Pulmonary artery endothelial cell (primary cell): ENCODE measurements around the gene SLC5A1. TPM values are rescaled to one million over a fixed set of nuclear protein-coding genes. Genes with fewer than 3 reads are reported as not detected.
"Not testable (repeated sequence)": the region's sequence is repeated elsewhere in the genome, so short reads cannot be mapped to it uniquely, and the experiment has no call there.

Source experiments
- DNase-seq: peaks from one replicate; pipeline ENCODE4 v3.0.0-alpha.2; 2011; ENCODE audit warnings: low read depth, low spot score
- total RNA-seq: library from RNA; depleted of rRNA; stranded (reverse); fragments of >200 nt; gene quantifications from 2 replicates; pipeline ENCODE4 v1.2.3, GENCODE V29; 2014

The SLC5A1 gene
- total RNA-seq, 1 donor from 2014 or later: under 0.01 TPM

GRCh38 chr22:32083814-32084213 lies 40.8 kb downstream of the SLC5A1 start:
- no peak for DNase-seq

- DNase-seq: no peak
Measured at GRCh38 chr22:32088084-32088483, 45.0 kb downstream of the SLC5A1 start.

GRCh38 chr22:32097018-32097417 lies 54.0 kb downstream of the SLC5A1 start:
- no peak for DNase-seq

- DNase-seq: no peak
Measured at GRCh38 chr22:32097881-32098499, 54.9 kb downstream of the SLC5A1 start.

- no peak for DNase-seq
Measured at GRCh38 chr22:32100711-32101110, 57.6 kb downstream of the SLC5A1 start.

GRCh38 chr22:32103658-32104315 lies 60.7 kb downstream of the SLC5A1 start:
- DNase-seq: no peak

- DNase-seq: no peak
Measured at GRCh38 chr22:32106930-32107329, 63.9 kb downstream of the SLC5A1 start.

- DNase-seq: no peak
Measured at GRCh38 chr22:32112380-32112779, 69.3 kb downstream of the SLC5A1 start.

- DNase-seq: no peak
Measured at GRCh38 chr22:32119568-32120235, 76.6 kb downstream of the SLC5A1 start.

- no peak for DNase-seq
Measured at GRCh38 chr22:32120603-32121002, 77.5 kb downstream of the SLC5A1 start.

- no peak for DNase-seq
Measured at GRCh38 chr22:32122899-32123298, 79.8 kb downstream of the SLC5A1 start.

- no peak for DNase-seq
Measured at GRCh38 chr22:32123657-32124056, 80.6 kb downstream of the SLC5A1 start.

GRCh38 chr22:32127904-32128303 lies 84.8 kb downstream of the SLC5A1 start:
- no peak for DNase-seq

GRCh38 chr22:32130464-32130863 lies 87.4 kb downstream of the SLC5A1 start:
- DNase-seq: no peak

- DNase-seq: no peak
Measured at GRCh38 chr22:32132126-32132525, 89.1 kb downstream of the SLC5A1 start.

GRCh38 chr22:32132783-32133182 lies 89.7 kb downstream of the SLC5A1 start:
- DNase-seq: no peak

GRCh38 chr22:32134796-32135195 lies 91.7 kb downstream of the SLC5A1 start:
- DNase-seq: not testable (repeated sequence)

- DNase-seq: peak; percentile 5
Measured at GRCh38 chr22:32135958-32136357, 92.9 kb downstream of the SLC5A1 start.

GRCh38 chr22:32136881-32137280 lies 93.8 kb downstream of the SLC5A1 start:
- DNase-seq: not testable (repeated sequence)

- not testable (repeated sequence) for DNase-seq
Measured at GRCh38 chr22:32137731-32138324, 94.8 kb downstream of the SLC5A1 start.

- DNase-seq: not testable (repeated sequence)
Measured at GRCh38 chr22:32138576-32138975, 95.5 kb downstream of the SLC5A1 start.

GRCh38 chr22:32140688-32141087 lies 97.6 kb downstream of the SLC5A1 start:
- not testable (repeated sequence) for DNase-seq
